Panc1 (cell line): ENCODE data around the gene PHF23. TPM values are rescaled to one million over a fixed set of nuclear protein-coding genes. Genes with fewer than 3 reads are reported as not detected.

Experiments
- ATAC-seq: fragments of 200-7000 bp; cut with Tn5 transposase; 2 replicates; pipeline ENCODE4 v1.9.1; 2020; ENCODE audit warnings: mild to moderate bottlenecking, moderate library complexity
- BruUV-seq: library from RNA; stranded (reverse); fragments of 400-500 nt; replicated peaks from 2 replicates; lab custom pipeline; 2021; lab: Mats Ljungman, UMichigan
- CTCF ChIA-PET: fragments of 300-600 bp; sonication (Branson Sonifier 250); formaldehyde crosslinking; loops from one replicate; lab custom pipeline; 2022; ENCODE audit warnings: antibody characterized with exemption; lab: Charles Lee
- POLR2A ChIA-PET: fragments of 300-600 bp; sonication (Branson Sonifier 250); formaldehyde crosslinking; loops from one replicate; lab custom pipeline; 2022; ENCODE audit warnings: antibody characterized with exemption; lab: Charles Lee
- DNase-seq: peaks from one replicate; pipeline ENCODE4 v3.0.0-alpha.2; 2010; ENCODE audit warnings: low read depth, low spot score
- H3K27ac ChIP-seq: 2 replicates; pipeline ENCODE4 v1.5.1; 2011; ENCODE audit warnings: mild to moderate bottlenecking, low read length, inconsistent platforms
- H3K27me3 ChIP-seq: fragments of 200-500 bp; sonication (Bioruptor generic); 2 replicates; pipeline ENCODE4 v1.6.0; 2014; ENCODE audit warnings: low read length, inconsistent platforms; ENCODE audit not compliant: control insufficient read depth, insufficient read depth
- H3K36me3 ChIP-seq: fragments of 200-500 bp; sonication (Bioruptor generic); 2 replicates; pipeline ENCODE4 v1.5.1; 2014; ENCODE audit warnings: inconsistent platforms, mild to moderate bottlenecking, low read length, moderate library complexity; ENCODE audit not compliant: control insufficient read depth, insufficient read depth
- H3K4me1 ChIP-seq: 2 replicates; pipeline ENCODE4 v1.5.1; 2011; ENCODE audit warnings: inconsistent platforms, mild to moderate bottlenecking, low read length, moderate library complexity; ENCODE audit not compliant: control insufficient read depth, insufficient read depth
- H3K4me3 ChIP-seq, 2 experiments: 2 replicates each; pipeline ENCODE4 v1.5.1; 2011 to 2012; ENCODE audit warnings: low read depth in 2 of 2, low read length in 2 of 2, mild to moderate bottlenecking in 2 of 2, inconsistent platforms in 1 of 2, moderate library complexity in 1 of 2
- H3K9me3 ChIP-seq: fragments of 200-500 bp; sonication (Bioruptor generic); 2 replicates; pipeline ENCODE4 v1.5.1; 2014; ENCODE audit warnings: low read depth, mild to moderate bottlenecking, inconsistent platforms, low read length, moderate library complexity; ENCODE audit not compliant: control insufficient read depth, insufficient read depth
- POLR2AphosphoS5 ChIP-seq: IDR thresholded peaks from 2 replicates; pipeline ENCODE4 v1.6.1; 2012; ENCODE audit warnings: mild to moderate bottlenecking, low read depth, low read length, moderate library complexity
- SIN3A ChIP-seq: IDR thresholded peaks from 2 replicates; pipeline ENCODE4 v1.6.1; 2012; ENCODE audit warnings: low read depth, mild to moderate bottlenecking, low read length, moderate library complexity, borderline replicate concordance; ENCODE audit not compliant: insufficient read depth
- TCF7L2 ChIP-seq: IDR thresholded peaks from 2 replicates; pipeline ENCODE4 v1.6.1; 2011; ENCODE audit warnings: mild to moderate bottlenecking, low read depth, low read length, inconsistent platforms
- in situ Hi-C: cut with HindIII; loops from 2 replicates; pipeline ENCODE4 v1.10.0; 2016; ENCODE audit warnings: low sequenced_read_pairs, low pct_unique_long_range_greater_than_20kb
- intact Hi-C: fragments of 100-400 bp; cut with micrococcal nuclease; formaldehyde crosslinking; loops from one replicate; pipeline ENCODE4 v1.10.0; 2022; ENCODE audit not compliant: unreplicated experiment
- total RNA-seq: library from RNA; stranded (reverse); gene quantifications from one replicate; pipeline ENCODE4 v1.2.1, GENCODE V29; 2021; ENCODE audit not compliant: unreplicated experiment
- TF ChIP-seq, protein P1 (sequence below): fragments of 450-650 bp; IDR thresholded peaks from 2 replicates; pipeline ENCODE4 v1.5.1; 2017; ENCODE audit warnings: mild to moderate bottlenecking
- TF ChIP-seq, protein P2 (sequence below), 2 experiments: IDR thresholded peaks; 2 replicates each; pipeline ENCODE4 v1.6.1; 2011 to 2012; ENCODE audit warnings: low read depth in 2 of 2, control low read depth in 1 of 2, low read length in 1 of 2, mild to moderate bottlenecking in 1 of 2, moderate library complexity in 1 of 2; ENCODE audit not compliant: insufficient read depth in 1 of 2

The PHF23 gene
- total RNA-seq, 1 experiment from 2014 or later, result 69.3 TPM

DNA sequence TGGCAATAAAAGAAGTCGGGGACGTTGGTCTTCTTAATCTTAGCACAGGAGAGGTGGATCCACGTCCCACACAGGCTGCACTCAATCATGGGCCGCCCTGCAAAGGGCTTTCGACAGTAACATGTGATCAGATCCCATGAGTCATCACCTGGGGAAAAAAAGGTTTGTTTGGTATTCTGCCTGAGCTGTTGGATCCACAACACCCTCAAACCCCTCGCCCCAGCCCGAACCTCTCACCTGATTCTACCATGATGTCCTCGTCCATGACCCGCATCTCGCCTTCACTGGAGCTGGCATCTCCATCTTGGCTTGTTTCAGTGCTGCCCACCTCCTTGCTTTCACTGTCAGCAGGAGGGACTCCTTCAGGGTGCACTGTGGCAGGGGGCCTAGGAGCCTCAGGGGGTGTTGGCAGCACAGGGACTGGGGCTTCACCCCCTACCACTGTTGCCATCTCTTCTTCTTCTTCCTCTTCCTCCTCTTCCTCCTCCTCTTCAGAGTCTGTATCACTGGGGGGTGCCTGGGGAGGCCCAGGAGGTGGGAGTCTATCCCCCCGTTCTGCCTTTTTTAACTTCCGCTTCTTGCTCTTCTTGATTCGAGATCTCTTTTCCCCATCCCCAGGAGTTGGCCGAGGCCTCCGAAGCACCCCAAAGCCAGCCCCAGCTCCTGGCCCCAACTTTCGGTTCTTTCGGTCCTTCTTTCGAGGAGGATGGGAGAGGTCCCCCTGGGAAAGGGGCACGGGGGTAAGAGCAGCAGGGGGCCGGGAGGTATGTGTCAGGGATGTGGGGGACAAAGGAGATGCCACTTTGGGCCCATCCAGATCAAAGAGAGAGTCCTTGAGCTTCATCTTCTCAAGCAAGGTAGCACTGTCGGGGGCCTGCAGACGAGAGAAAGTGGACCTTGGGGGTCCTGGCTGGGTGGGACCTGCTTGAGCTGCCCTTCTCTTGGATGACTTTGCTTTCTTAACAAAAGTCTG lies 3.3 kb downstream of the PHF23 start:
- DNase-seq (no peak), ATAC-seq (no peak)
- ChIA-PET POLR2A (no interaction called here), CTCF (no interaction called here)
- TSS peak; percentile 44 for BruUV-seq
- Histone ChIP-seq H3K4me1 (peaks cover 50% of the 10 kb centered on the region), H3K4me3 (peak overlapping the region in 1 of 2 experiments; percentile 92; a peak in 3 of 4 replicates), H3K36me3 (peaks cover 7% of the 10 kb centered on the region), H3K27ac (peak overlapping the region; percentile 95), H3K9me3 (no peaks in the 10 kb centered on the region), H3K27me3 (no peaks in the 10 kb centered on the region)
- TF ChIP-seq TCF7L2 (no peak), SIN3A (no peak), POLR2AphosphoS5 (no peak)
- TF ChIP-seq, protein P1, sequence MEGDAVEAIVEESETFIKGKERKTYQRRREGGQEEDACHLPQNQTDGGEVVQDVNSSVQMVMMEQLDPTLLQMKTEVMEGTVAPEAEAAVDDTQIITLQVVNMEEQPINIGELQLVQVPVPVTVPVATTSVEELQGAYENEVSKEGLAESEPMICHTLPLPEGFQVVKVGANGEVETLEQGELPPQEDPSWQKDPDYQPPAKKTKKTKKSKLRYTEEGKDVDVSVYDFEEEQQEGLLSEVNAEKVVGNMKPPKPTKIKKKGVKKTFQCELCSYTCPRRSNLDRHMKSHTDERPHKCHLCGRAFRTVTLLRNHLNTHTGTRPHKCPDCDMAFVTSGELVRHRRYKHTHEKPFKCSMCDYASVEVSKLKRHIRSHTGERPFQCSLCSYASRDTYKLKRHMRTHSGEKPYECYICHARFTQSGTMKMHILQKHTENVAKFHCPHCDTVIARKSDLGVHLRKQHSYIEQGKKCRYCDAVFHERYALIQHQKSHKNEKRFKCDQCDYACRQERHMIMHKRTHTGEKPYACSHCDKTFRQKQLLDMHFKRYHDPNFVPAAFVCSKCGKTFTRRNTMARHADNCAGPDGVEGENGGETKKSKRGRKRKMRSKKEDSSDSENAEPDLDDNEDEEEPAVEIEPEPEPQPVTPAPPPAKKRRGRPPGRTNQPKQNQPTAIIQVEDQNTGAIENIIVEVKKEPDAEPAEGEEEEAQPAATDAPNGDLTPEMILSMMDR, result no peak
- TF ChIP-seq, protein P2, sequence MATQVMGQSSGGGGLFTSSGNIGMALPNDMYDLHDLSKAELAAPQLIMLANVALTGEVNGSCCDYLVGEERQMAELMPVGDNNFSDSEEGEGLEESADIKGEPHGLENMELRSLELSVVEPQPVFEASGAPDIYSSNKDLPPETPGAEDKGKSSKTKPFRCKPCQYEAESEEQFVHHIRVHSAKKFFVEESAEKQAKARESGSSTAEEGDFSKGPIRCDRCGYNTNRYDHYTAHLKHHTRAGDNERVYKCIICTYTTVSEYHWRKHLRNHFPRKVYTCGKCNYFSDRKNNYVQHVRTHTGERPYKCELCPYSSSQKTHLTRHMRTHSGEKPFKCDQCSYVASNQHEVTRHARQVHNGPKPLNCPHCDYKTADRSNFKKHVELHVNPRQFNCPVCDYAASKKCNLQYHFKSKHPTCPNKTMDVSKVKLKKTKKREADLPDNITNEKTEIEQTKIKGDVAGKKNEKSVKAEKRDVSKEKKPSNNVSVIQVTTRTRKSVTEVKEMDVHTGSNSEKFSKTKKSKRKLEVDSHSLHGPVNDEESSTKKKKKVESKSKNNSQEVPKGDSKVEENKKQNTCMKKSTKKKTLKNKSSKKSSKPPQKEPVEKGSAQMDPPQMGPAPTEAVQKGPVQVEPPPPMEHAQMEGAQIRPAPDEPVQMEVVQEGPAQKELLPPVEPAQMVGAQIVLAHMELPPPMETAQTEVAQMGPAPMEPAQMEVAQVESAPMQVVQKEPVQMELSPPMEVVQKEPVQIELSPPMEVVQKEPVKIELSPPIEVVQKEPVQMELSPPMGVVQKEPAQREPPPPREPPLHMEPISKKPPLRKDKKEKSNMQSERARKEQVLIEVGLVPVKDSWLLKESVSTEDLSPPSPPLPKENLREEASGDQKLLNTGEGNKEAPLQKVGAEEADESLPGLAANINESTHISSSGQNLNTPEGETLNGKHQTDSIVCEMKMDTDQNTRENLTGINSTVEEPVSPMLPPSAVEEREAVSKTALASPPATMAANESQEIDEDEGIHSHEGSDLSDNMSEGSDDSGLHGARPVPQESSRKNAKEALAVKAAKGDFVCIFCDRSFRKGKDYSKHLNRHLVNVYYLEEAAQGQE (IDR thresholded peaks at IDR 0.05; ENCODE audit: insufficient read depth in 1 of 2, low read depth in 2 of 2, low read length in 1 of 2), result no peak
- intact Hi-C loops (no loop called here), in situ Hi-C loops (no loop called here)

DNA sequence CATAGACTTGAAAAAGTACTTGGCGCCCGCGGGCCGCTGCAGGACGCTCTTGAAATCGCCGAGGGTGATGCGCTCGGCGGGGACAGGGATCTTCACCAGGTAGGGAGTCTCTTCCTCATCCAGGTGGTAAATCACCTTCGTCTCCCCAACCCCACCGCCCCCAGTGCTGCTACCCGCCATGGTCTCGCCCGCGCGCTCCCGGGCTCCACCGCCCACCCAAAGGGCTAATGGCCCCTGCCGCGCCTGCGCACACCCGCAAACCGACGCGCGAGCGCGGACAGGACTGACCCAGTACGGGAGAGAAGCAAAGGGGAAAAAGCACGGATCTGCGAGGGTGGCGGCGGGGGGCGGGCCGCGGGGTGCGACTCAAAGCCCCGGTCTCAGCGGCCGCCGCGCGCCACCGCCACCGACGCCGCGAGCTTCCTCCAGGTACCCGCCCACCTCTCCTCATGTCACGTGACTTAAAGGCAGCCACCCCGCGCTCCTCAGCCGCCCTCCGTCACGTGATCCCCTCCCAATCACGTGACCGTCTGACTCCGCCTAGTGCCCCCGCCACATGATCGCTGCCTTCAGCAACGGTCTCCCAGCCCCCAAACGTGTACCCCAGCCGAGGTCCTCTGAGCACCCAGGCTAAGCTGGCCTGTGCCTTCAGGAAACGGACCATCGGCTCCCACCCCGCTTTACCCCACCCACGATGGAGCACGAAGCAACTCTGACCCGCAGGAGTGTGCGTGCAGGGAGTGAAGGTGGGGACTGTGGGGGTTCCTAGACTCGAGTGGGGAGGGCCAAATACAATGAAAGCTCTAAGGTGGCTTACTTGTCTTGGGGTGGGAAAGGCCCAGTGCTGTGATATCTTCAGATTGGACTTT lies 4.9 kb downstream of the PHF23 start, which contains the start of gene DVL2:
Gene DVL2 (minus strand): TSS at position 435 of the 869 bp plus-strand sequence. CDS start 255 bp downstream, at position 180.
- ATAC-seq (peak; percentile 69), DNase-seq (no peak)
- POLR2A ChIA-PET, result interaction anchor here (0.6 kb wide), 1 partner anchor 61 kb away, joined by 5 read pairs; no protein-coding TSS in a partner anchor
- H3K4me1 ChIP-seq, result peaks cover 38% of the 10 kb centered on the region
- intact Hi-C loops (no loop called here), in situ Hi-C loops (no loop called here)
- peaks cover 7% of the 10 kb centered on the region for H3K36me3 ChIP-seq
- H3K4me3 ChIP-seq, result peak within 1 kb of the TSS; percentile 87 to 92
- TF ChIP-seq POLR2AphosphoS5 (peak; percentile 99), TCF7L2 (peak; percentile 80; the same call in 1 of the 2 replicates), SIN3A (peak; percentile 97)
- TF ChIP-seq, protein P2 (IDR thresholded peaks at IDR 0.05; ENCODE audit: insufficient read depth in 1 of 2, low read depth in 2 of 2, low read length in 1 of 2), result 0 out of 4 replicates have a peak, but pooled peaks of 1 of the 2 experiments have one; percentile 66
- TF ChIP-seq, protein P1, result no peak
- CTCF ChIA-PET, result no interaction called here
- peak within 1 kb of the TSS; percentile 99 for H3K27ac ChIP-seq
- no TSS peak for BruUV-seq
- H3K9me3 ChIP-seq, result no peaks in the 10 kb centered on the region
- no peaks in the 10 kb centered on the region for H3K27me3 ChIP-seq
